GM13976 (cell line): ENCODE results near the gene UXS1.

ENCODE experiments used
- DNase-seq: peaks from one replicate; pipeline ENCODE4 v3.0.0; 2012; ENCODE audit warnings: low spot score
- in situ Hi-C: fragments of 300-500 bp; cut with MboI; formaldehyde crosslinking; loops from one replicate; pipeline ENCODE4 v1.12.0; 2022; ENCODE audit warnings: low sequenced_read_pairs, mixed read lengths, inconsistent platforms; ENCODE audit not compliant: unreplicated experiment
- TF ChIP-seq, protein P1 (sequence below): IDR thresholded peaks from 2 replicates; pipeline ENCODE4 v1.5.1; 2012; ENCODE audit warnings: borderline replicate concordance, mild to moderate bottlenecking; ENCODE audit not compliant: insufficient read depth; ENCODE audit errors: extremely low read depth, missing control alignments, control extremely low read depth

The UXS1 gene

DNA sequence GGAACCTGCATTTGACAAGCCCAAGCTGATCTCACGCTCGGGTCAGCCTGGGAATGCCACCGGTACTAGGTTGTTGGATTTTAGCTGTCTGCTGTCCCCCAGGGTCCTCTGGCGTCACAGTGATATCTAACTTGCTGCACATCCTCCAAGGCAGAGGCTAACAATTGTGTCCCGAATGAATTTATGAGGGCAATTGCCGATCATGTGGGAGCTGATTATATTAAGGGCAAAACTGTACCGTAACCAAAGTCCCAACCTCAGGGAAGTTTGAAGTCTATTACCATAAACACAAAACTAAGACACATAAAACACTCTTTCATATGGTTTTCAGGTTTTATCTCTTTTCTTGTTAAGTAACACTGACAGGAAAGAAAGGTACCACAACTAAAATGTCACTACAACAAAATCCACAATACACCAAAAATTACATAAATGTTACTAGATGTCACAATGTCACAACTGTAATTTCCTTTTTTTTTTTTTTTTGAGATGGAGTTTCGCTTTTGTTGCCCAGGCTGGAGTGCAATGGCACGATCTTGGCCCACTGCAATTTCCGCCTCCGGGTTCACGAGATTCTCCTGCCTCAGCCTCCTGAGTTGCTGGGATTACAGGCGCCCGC lies 6.7 kb downstream of the UXS1 start:
- no peak for DNase-seq
- TF ChIP-seq, protein P1, sequence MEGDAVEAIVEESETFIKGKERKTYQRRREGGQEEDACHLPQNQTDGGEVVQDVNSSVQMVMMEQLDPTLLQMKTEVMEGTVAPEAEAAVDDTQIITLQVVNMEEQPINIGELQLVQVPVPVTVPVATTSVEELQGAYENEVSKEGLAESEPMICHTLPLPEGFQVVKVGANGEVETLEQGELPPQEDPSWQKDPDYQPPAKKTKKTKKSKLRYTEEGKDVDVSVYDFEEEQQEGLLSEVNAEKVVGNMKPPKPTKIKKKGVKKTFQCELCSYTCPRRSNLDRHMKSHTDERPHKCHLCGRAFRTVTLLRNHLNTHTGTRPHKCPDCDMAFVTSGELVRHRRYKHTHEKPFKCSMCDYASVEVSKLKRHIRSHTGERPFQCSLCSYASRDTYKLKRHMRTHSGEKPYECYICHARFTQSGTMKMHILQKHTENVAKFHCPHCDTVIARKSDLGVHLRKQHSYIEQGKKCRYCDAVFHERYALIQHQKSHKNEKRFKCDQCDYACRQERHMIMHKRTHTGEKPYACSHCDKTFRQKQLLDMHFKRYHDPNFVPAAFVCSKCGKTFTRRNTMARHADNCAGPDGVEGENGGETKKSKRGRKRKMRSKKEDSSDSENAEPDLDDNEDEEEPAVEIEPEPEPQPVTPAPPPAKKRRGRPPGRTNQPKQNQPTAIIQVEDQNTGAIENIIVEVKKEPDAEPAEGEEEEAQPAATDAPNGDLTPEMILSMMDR: no peak
- in situ Hi-C loops: no loop called here

DNA sequence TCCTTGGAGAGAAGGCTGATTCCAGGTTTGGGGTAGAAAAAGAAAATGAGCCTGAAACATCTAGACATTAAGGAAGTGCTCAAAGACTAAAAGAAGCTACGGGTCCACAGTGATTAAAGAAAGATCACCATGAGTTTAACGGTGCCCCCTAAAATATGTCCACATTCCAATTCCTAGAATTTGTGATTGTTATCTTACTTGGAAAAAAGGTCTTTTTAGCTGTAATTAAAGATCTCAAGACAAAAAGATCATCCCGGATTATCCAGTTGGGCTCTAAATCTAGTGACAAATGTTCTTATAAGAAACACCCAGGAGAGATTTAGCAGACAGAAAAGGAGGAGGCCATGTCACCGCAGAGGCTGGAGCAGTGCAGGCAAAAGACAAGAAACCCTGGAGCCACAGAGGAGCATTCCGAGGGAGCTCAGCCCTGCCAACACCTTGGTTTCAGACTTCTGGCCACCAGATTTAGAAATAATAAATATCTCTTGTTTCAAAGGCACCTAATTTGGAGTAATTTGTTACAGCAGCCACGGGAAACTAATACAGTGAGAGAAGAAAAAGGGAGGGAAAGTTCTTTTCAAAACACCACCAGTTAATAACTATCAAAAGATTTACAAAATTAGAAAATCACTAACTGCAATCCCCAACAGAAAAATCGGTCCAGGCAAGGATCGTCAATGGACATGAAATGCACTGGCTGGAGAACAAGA lies 8.5 kb downstream of the UXS1 start:
- in situ Hi-C loops: no loop called here
- TF ChIP-seq, protein P1: no peak
- no peak for DNase-seq

DNA sequence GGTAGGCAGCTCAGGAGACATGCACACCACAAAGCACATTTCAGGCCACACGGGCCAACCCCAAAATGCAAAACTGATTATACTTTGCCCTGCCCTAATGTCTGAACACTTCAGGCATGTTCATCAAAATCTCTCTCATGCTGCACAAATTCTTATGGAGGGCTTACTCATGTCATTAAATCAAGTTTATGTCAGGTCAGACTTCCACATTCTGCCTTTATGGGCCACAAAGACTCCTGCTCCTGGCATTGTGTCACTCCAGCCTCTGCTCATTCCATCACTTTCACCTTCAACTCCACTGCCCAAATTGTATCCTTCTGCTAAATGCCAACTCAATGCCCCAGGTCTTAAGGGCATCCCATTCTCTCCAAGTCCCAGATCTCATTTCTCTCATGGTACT lies 9.2 kb downstream of the UXS1 start:
- TF ChIP-seq, protein P1: no peak
- in situ Hi-C loops: no loop called here
- no peak for DNase-seq

DNA sequence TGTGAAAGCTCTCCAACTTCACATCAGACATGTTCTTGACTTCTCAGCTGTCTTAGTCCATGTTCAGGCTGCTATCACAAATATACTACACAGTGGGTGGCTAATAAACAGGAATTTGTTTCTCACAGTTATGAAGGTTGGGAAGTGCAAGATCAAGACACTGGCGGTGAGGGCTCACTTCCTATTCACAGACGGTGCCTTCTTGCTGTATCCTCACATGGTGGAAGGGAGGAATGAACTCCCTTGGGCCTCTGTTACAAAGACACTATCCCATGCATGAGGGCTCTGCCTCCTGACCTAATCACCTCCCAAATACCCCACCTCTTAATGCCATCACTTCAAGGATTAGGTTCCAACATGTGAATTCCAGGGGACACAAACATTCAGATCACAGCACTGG lies 9.7 kb downstream of the UXS1 start:
- TF ChIP-seq, protein P1: no peak
- DNase-seq: no peak
- in situ Hi-C loops: no loop called here

DNA sequence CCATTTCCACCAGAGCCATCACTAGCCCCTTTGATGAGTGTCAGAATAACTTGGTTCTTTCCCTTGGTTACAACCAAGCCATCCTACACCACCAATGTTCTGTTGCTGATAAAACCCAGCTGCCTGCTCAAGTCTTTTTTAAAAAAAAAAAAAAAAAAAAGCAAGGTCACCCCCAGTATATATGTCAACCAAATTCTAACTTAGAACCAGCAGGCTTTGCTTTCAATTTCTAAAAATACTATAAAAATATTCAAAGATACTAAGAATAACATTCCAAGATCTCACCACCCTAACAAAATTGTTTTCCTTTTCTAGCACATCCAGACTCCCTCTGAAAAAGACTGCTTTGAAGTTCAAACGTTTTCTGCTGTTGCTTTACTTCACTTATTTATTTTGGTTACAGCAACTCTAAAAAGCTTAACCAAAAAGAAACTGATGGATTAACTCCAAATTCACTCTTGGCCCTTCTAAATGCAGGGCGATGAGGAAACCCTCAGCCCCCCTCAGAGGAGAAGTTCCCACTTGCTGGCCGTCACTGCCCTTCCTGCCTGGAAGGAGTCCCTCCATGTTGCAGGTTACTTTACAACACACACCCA lies 10.9 kb downstream of the UXS1 start:
- TF ChIP-seq, protein P1: no peak
- no peak for DNase-seq
- in situ Hi-C loops: no loop called here

DNA sequence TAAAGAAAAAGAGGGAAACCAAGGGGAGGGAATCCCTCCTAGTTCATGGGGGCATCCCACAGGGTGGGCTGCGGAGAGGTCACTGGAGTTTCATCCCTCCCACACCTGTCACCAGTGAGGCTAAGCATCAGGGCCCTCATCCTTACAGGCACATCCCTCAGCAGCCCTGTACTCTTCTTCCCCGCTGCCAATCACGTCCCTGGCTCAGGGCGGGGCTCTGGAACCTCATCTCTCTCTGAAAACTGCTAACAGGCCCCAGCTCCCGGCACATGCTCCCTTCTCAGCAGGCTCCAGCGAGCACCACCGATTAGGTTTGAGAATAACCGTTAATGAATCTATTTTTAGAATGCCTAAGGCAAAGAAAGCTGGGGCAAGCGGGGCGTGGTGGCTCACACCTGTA lies 13.0 kb downstream of the UXS1 start:
- in situ Hi-C loops: no loop called here
- TF ChIP-seq, protein P1: no peak
- no peak for DNase-seq

DNA sequence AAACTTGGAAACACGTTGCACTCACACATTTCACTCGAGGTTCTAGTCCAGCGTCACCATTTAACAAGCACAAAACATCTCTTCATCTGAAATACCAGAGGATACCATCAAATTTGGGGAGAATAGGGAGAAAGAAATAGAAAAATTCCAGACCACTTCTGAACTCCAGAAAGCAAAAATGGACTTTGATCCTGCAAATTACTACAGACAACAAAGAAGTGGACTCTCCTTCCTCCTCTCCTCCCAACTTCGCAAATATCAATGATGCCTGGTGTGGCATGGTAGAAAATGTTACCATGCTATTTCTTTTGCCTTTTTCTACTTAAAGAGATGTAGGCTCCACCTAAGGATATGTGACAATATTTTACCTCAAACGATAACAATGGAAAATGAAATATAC lies 13.5 kb downstream of the UXS1 start:
- in situ Hi-C loops: no loop called here
- TF ChIP-seq, protein P1: no peak
- DNase-seq: no peak
